Stimulated activated CD8-positive, alpha-beta memory T cell treated with anti-CD3 and anti-CD28 coated beads, Interleukin-2, amount 100 ng/mL, for 1 hour (primary cell): ENCODE measurements around the gene ZNF440.
A peak's percentile ranks its signal among the peaks of the same experiment; 100 is the strongest.
"Not testable (repeated sequence)": the region's sequence is repeated elsewhere in the genome, so short reads cannot be mapped to it uniquely, and the experiment has no call there.

ENCODE experiments used
- DNase-seq, 2 donors: peaks; one replicate each; pipeline ENCODE4 v3.0.0-alpha.2; 2020; ENCODE audit warnings: low read depth in 2 of 2

ZNF440 gene

DNA sequence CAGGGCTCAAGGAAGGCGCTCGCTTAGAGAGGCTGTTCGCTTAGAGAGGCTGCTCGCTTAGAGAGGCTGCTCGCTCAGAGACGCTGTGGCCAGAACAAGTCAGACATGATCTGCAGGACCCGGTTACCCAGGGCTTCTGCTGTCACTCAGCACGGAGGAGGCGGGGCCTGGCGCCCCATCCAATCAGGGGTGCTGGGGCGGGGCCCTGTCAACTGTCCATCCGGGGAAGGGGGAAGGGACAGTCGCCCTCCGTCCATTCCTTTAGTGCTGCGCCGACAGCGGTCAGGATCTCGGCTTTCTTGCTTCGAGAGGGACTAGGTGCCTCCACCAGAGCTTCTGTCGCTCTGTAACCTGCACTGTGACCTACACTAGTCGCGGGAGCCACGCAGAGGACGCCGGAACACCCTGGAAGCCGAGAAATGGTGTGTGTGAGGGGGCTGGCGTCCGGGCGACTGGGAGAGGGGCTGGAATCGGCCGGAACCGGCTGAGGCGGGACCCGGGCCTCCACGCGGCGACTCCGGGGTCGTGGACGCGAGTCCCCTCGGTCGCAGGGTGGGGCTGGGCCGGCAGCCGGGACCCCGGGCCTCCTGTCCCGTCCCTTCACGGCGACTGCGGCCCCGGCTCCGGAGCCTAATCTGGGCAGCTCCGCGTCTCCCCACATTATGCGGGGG, at the start of gene ZNF440:
Gene ZNF440, plus strand, starts transcription at position 245 of the 671 bp plus-strand sequence. Its CDS starts 175 bp downstream, at position 420.
- peak; percentile 66 to 70 for DNase-seq

DNA sequence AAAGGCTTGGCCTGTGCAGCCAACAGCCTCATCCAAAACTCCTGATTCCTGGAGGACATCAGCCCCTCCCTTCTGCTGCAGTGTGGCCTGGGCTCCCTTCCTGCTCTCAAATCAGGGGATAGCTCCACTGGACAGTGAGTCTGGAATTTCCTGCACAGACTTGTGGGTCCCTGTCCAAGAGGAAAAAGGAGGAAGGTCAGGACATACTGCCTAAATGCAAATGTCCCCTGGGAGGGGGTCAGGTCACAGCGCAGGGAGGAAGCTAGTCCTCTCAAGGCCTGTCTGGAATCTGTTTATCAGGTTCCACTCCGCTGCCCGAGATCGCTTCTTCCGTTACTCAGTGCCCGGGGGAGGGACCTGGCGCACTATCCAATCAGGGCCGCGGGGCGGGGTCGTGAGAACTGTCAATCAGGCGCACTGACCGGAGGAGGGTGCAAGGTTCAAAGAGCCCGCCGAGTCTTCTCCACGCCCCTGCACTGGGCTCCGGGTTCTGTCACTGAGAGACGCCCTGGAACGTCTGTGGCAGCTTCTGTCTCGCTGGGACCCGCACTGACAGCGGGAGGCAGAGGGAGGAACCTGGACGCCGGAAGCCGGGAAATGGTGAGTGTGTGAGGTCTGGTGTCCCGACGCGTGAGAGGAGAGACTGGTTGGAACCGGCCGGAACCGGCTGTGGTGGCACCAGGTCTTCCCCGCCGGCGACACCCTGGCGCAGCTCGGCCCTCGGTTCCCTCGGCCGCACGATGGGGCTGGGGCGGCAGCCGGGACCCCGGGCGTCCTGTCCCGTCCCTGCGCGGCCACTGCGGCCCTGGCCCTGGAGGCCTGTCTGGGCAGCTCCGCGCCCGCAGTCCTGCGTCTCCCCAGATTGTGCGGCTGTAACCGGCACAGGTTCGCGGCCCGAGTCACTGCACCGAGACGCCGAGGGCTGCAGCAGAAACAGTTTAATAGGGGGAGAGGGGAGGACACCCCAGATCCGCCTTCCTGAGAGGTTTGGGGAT, 47.2 kb upstream of the ZNF440 start, which contains the start of gene ZNF441:
Gene ZNF441, plus strand, starts transcription at position 404 of the 995 bp plus-strand sequence. Its CDS starts 194 bp downstream, at position 598.
- DNase-seq: peak; percentile 84 to 86

DNA sequence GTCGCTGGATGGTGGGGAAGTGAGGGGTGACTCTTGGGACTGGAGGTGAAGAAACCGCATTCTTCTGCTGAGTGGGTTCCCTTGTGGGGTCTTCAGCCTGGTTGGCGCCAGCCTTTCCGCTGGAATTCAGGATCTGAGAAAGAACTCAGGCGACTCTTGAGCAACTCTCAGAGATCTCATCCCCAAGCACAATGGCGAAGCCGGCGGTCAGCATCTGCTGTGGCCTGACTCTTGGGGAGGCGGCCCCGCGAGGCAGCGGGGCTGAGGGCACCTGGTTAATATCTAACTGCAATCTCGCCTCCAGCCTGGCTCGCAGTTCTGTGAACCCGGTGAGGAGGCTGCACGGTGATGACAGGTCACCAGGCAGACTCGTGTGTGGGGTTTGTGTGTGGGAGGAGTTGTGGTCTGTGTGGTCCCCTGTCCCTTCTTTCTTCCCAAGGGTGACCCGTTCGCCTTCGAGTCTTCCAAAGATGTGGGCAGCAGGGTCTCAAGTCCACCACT, 46.4 kb upstream of the ZNF440 start:
- DNase-seq: no peak

DNA sequence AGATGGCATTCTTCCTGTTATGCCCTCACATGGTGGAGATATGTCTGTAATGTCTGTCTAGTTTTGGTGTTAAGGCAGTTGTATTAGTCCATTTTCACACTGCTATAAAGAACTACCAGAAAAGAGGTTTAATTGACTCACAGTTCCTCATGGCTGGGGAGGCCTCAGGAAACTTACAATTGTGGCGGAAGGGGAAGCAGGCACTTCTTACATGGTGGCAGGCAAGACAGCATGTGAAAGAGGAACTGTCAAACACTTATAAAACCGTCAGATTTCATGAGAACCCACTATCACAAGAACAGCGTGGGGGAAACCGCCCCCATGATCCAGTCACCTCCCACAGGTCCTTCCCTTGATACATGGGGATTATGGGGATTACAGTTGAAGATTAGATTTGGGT, 44.1 kb upstream of the ZNF440 start:
- DNase-seq: no peak

DNA sequence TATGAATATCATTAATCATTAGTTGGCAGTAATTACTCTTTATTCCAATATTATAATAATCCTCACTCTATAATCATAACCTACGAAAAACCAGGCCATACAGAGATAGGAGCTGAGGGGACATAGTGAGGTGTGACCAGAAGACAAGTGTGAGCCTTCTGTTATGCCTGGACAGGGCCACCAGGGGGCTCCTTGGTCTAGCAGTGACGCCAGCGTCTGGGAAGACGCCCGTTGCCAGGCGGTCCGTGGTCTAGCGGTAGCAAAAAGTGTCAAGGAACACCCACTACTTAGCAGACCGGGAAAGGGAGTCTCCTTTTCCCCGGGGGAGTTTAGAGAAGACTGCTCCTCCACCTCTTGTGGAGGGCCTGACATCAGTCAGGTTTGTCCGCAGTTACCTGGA, 42.6 kb upstream of the ZNF440 start:
- DNase-seq: not testable (repeated sequence)

DNA sequence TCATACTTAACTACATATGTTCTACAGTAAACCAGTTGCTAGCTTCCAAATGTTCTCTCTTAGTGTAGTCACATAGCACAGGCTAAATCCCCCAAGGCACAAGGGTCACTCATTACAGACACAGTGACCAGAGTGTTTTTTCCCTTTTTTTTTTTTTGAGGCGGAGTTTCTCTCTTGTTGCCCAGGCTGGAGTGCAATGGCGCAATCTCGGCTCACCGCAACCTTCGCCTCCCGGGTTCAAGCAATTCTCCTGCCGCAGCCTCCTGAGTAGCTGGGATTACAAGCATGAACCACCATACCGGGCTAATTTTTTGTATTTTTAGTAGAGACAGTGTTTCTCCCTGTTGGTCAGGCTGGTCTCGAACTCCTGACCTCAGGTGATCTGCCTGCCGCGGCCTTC, 37.4 kb upstream of the ZNF440 start:
- DNase-seq: not testable (repeated sequence)

GRCh38 chr19:11780431-11781020, 33.5 kb upstream of the ZNF440 start:
- DNase-seq: no peak

DNA sequence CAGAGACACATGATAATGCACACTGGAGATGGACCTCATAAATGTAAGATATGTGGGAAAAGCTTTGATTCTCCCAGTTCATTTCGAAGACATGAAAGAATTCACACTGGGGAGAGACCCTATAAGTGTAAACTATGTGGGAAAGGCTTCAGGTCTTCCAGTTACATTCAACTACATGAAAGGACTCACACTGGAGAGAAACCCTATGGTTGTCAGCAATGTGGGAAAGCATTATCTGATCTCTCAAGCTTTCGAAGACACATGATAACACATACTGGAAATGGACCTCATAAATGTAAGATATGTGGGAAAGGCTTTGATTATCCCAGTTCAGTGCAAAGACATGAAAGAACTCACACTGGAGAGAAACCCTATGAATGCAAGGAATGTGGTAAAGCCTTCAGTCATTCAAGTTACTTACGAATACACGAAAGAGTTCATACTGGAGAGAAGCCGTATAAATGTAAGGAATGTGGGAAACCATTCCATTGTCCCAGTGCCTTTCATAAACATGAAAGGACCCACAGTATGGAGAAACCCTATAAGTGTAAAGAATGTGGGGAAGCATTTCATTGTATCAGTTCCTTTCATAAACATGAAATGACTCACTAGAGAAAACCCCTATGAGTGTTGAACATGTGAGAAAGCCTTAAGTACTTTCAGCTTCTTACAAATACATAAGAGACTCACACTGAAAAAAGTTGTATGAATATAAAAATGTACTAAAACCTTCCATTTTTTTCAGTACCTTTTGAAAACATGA, 32.6 kb upstream of the ZNF440 start:
- no peak for DNase-seq

- no peak for DNase-seq
Measured at GRCh38 chr19:11783767-11784166, 30.3 kb upstream of the ZNF440 start.

GRCh38 chr19:11784356-11784755, 29.7 kb upstream of the ZNF440 start:
- DNase-seq: no peak

DNA sequence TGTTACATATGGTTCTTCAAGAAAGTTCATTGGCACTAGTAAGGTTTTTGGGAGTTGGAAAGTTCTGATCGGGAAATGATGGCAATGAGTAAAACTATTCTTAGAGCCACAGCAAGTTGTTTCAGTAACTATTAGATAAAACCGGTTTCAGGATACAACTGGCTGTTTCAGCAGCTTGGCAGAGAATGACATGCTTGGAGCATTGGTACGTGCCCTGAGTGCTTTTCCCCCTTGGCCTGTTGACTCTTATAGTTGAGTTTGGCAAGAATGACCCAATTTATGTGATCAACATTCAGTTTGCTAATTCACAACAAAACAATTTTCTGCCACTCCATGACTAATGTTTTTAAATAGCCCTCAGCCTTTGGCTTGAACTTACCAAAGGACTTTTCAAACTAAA, 26.5 kb upstream of the ZNF440 start:
- no peak for DNase-seq

DNA sequence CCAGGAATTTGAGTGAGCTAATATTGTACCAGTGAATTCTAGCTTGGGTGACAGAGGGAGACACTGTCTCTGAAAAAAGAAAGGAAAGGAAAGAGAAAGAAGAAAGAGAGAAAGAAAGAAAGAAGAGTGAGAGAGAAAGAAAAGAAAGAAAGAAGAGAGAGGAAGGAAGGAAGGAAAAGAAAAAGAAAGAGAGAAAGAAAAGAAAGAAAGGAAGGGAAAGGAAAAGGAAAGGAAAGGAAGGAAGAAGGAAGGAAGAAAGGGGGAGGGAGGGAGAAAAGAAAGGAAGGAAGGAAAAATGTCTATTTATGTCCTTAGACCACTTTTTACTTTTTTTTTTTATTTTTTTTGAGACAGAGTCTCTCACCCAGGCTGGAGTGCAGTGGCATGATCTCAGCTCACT, 21.1 kb upstream of the ZNF440 start:
- no peak for DNase-seq

DNA sequence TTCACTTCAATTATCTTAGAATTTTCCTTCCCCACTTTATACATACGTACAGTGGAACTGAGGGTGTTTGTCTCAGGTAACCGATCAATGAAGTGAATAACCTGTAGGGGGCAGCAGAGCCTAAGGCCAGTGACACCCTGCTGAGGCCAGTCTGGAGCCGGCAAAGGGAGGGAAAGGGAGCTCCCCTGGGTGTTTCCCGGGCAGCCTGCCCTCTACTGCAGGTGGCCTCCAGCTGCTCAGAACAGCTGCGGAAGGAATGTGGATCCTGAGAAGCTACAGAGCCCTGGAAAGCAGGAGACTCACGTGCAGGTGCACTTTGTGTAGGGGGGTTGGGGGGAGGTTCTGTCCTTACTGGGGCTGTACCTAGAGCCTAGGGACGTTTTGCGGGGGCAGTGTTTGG, 16.6 kb upstream of the ZNF440 start:
- peak; percentile 37 to 54 for DNase-seq

- DNase-seq: peak; percentile 66 to 72
Measured at GRCh38 chr19:11798391-11799330, 15.4 kb upstream of the ZNF440 start, which contains the start of gene ZNF491. ZNF491 (plus strand) TSS chr19:11798523; CDS start chr19:11805954, 7,431 bp downstream.

DNA sequence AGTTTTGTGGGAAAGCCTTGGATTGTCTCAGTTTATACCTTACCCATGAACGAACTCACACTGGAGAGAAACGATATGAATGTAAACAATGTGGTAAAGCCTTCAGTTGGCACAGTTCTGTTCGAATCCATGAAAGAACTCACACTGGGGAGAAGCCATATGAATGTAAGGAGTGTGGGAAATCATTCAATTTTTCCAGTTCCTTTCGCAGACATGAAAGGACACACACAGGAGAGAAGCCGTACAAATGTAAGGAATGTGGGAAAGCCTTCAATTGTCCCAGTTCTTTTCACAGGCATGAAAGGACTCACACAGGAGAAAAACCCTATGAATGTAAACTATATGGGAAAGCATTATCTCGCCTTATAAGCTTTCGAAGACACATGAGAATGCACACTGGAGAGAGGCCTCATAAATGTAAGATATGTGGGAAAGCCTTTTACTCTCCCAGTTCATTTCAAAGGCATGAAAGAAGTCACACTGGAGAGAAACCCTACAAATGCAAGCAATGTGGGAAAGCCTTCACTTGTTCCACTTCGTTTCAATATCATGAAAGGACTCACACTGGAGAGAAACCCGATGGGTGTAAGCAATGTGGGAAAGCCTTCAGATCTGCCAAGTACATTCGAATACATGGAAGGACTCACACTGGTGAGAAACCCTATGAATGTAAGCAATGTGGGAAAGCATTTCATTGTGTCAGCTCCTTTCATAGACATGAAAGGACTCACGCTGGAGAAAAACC, 7.5 kb upstream of the ZNF440 start:
- DNase-seq: no peak

GRCh38 chr19:11807099-11807380, 7.0 kb upstream of the ZNF440 start:
- no peak for DNase-seq

DNA sequence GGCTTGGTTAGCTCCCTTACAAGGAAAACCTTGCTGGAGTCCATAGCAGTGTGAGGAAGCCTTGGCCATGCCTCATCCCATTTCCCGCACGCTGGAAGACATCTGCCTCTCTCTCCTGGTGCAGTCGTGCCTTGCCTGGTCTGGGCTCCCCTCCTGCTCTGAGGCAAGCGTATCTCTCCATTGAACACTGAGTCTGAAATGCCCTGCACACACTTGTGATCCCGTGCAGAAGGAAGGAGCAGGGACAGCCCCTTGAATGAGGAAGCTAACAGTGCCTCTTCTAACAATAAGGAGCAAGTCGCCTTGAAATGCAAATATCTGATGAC, 407 bp upstream of the ZNF440 start:
- DNase-seq: no peak

DNA sequence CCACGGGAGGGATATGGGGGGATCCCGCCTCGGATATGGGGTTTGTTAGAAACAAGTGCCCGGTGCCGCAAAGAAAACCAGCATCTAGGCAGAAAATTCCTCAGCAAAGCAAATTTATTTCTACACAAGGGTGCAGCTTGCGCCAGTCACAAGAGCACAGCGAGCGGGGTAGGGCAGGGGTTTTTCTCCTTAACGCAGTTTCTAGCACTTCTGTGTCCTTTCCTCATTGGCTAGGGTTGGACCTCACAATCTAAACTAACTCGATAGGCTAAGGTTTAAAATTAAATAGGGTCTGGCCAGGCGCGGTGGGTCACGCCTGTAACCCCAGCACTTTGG, 595 bp downstream of the ZNF440 start:
- DNase-seq: no peak

GRCh38 chr19:11821474-11822109, 7.5 kb downstream of the ZNF440 start:
- no peak for DNase-seq
